ENCODE results near the gene MNX1. TPM values are rescaled to one million over a fixed set of nuclear protein-coding genes. Genes with fewer than 3 reads are reported as not detected.
A peak's percentile ranks its signal among the peaks of the same experiment; 100 is the strongest.

MNX1 gene
- total RNA-seq, 2 donors from 2014 or later: 14.3 to 39.6 TPM

DNA sequence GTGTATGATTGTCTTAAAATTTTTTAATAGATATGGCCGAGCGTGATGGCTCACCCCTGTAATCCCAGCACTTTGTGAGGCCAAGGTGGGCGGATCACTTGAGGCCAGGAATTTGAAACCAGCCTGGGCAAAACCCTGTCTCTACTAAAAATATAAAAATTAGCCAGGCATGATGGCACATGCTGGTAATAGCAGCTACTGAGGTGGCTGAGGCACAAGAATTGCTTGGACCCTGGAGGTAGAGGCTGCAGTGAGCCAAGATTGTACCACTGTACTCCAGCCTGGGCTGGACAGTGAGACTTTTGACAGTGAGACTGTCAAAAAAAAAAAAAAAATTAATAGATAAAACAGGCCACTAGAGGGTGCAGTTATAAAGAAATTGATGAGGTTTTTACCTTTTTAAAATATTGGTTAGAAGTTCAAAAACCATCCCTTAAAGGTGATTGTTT is 40.5 kb downstream of the MNX1 start:
- H3K27me3 ChIP-seq: no peaks in the 10 kb centered on the region
- WGBS, 2 donors: 38 to 56% methylated on average over 3 of the region's 3 CpGs
- H3K9me3 ChIP-seq: no peaks in the 10 kb centered on the region
- no peak overlapping the region for H3K27ac ChIP-seq
- ATAC-seq: peak; percentile 45
- no peaks in the 10 kb centered on the region for H3K4me1 ChIP-seq
- TF ChIP-seq, protein P1, sequence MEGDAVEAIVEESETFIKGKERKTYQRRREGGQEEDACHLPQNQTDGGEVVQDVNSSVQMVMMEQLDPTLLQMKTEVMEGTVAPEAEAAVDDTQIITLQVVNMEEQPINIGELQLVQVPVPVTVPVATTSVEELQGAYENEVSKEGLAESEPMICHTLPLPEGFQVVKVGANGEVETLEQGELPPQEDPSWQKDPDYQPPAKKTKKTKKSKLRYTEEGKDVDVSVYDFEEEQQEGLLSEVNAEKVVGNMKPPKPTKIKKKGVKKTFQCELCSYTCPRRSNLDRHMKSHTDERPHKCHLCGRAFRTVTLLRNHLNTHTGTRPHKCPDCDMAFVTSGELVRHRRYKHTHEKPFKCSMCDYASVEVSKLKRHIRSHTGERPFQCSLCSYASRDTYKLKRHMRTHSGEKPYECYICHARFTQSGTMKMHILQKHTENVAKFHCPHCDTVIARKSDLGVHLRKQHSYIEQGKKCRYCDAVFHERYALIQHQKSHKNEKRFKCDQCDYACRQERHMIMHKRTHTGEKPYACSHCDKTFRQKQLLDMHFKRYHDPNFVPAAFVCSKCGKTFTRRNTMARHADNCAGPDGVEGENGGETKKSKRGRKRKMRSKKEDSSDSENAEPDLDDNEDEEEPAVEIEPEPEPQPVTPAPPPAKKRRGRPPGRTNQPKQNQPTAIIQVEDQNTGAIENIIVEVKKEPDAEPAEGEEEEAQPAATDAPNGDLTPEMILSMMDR (IDR thresholded peaks at IDR 0.05): peak in 6 of 7 experiments; percentile 27 to 47 (median 38)
- TF ChIP-seq POLR2A (IDR thresholded peaks at IDR 0.05): no peak
- DNase-seq: no peak
- H3K36me3 ChIP-seq (replicated peaks in 1 of 2; ENCODE audit: insufficient read depth in 1 of 2, low read depth in 2 of 2): peaks cover 6 to 25% of the 10 kb centered on the region in 2 donors
- H3K4me3 ChIP-seq: no peak overlapping the region
- intact Hi-C loops (cut with DNase I): no loop called here

DNA sequence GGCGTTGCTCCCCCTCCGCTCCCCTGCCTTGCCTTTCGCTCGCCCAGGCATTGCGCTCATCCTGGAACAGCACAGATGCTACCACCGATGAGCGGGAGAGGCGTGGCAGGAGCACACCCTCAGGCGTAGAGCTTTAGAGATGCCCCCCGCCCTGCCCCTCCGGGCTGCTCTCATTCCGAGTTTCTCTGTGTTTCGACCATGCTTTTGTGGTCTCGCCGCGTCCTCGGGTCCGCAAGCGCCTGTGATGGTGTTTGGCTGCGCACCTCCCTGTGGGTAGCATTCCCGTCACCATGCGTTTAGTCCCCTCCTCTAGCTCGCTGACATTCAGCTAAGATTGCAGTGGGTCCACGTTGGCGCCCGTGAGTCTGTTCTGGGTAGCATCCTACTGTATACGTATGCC is 42.3 kb downstream of the MNX1 start:
- intact Hi-C loops (cut with DNase I): no loop called here
- Histone ChIP-seq H3K27ac (no peak overlapping the region), H3K36me3 (replicated peaks in 1 of 2; ENCODE audit: insufficient read depth in 1 of 2, low read depth in 2 of 2) (peaks cover 6 to 36% of the 10 kb centered on the region in 2 donors), H3K9me3 (no peaks in the 10 kb centered on the region), H3K27me3 (no peaks in the 10 kb centered on the region), H3K4me1 (no peaks in the 10 kb centered on the region), H3K4me3 (no peak overlapping the region)
- ATAC-seq: no peak
- TF ChIP-seq, protein P1 (IDR thresholded peaks at IDR 0.05): no peak
- no peak for TF ChIP-seq POLR2A (IDR thresholded peaks at IDR 0.05)
- WGBS, 2 donors: 94 to 96% methylated on average over 27 of the region's 27 CpGs
- no peak for DNase-seq

DNA sequence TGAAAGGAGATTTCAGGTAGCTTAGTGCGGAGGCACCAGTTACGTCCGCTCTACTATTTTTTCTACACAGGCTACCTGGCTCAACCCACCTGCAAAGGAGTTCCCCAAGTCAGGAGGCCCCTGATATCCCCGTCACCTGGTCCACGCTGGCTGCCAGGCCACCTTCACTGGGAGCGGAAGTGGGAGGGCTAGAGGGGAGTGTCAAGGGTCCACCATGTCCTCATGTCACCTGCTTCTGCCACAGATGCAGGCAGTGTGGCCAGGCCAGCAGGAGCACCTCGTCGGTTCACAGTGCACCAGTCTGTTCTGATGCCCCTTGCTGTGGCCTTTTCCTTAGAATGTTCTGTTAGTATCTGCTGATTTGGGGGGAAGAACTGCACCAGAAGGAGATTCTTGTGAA is 44.1 kb downstream of the MNX1 start:
- no peak overlapping the region for H3K27ac ChIP-seq
- intact Hi-C loops (cut with DNase I): no loop called here
- WGBS, 2 donors: 89 to 97% methylated on average over 8 of the region's 8 CpGs
- H3K4me3 ChIP-seq: no peak overlapping the region
- no peak for DNase-seq
- no peaks in the 10 kb centered on the region for H3K4me1 ChIP-seq
- no peaks in the 10 kb centered on the region for H3K9me3 ChIP-seq
- H3K36me3 ChIP-seq (replicated peaks in 1 of 2; ENCODE audit: insufficient read depth in 1 of 2, low read depth in 2 of 2): peaks cover 6 to 45% of the 10 kb centered on the region in 2 donors
- TF ChIP-seq, protein P1 (IDR thresholded peaks at IDR 0.05): no peak
- TF ChIP-seq POLR2A (IDR thresholded peaks at IDR 0.05): no peak
- ATAC-seq: no peak
- no peaks in the 10 kb centered on the region for H3K27me3 ChIP-seq

DNA sequence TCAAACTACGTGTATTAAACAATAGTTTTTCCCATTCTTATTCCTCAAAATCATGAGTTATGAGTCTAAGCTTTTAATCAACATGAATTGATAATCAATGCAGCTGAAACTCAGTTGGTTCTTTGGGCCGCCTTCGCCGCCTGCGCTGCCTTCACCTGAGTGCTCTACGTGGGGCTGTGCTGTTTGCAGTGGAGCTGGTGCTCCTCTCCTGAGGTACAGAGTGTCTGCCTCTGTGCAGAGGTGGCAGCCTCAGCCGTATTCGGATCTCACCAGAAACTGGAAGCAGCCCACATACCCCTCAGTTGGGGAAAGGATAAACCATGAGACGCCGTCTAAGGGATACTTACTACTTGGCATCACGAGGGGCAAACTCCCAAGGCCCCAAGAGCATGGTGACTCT is 45.5 kb downstream of the MNX1 start:
- no peaks in the 10 kb centered on the region for H3K9me3 ChIP-seq
- no peak for TF ChIP-seq POLR2A (IDR thresholded peaks at IDR 0.05)
- TF ChIP-seq, protein P1 (IDR thresholded peaks at IDR 0.05): no peak
- intact Hi-C loops (cut with DNase I): no loop called here
- H3K27me3 ChIP-seq: no peaks in the 10 kb centered on the region
- H3K36me3 ChIP-seq (replicated peaks in 1 of 2; ENCODE audit: insufficient read depth in 1 of 2, low read depth in 2 of 2): peaks cover 6 to 52% of the 10 kb centered on the region in 2 donors
- H3K4me1 ChIP-seq: no peaks in the 10 kb centered on the region
- ATAC-seq: no peak
- no peak for DNase-seq
- WGBS, 2 donors: 93 to 94% methylated on average over 11 of the region's 11 CpGs
- H3K27ac ChIP-seq: no peak overlapping the region
- no peak overlapping the region for H3K4me3 ChIP-seq

DNA sequence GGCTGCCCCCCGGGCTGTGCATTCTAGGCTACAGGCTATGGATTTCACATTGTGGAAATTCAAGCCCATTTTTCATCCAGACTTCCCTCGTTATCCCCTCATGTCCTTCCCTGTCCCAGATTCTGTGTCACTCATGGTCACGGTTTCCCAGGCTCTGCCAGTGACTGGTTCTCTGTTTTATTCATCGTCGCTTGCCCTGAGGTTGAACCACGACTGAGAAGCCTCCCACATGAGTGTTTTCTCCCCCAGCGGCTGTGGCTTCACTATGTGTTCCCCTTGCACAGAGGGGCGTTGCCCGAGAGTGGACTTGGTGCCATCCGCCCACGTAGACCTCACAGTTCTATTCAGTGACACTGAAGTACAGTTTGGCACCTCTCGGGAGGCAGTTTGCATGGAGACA is 47.0 kb downstream of the MNX1 start:
- ATAC-seq (no peak), DNase-seq (no peak)
- H3K27me3 ChIP-seq: no peaks in the 10 kb centered on the region
- no peak overlapping the region for H3K27ac ChIP-seq
- H3K9me3 ChIP-seq: no peaks in the 10 kb centered on the region
- peaks cover 6 to 59% of the 10 kb centered on the region in 2 donors for H3K36me3 ChIP-seq (replicated peaks in 1 of 2; ENCODE audit: insufficient read depth in 1 of 2, low read depth in 2 of 2)
- no peak overlapping the region for H3K4me3 ChIP-seq
- 81 to 95% methylated on average over 12 of the region's 12 CpGs for WGBS, 2 donors
- H3K4me1 ChIP-seq: no peaks in the 10 kb centered on the region
- no peak for TF ChIP-seq POLR2A (IDR thresholded peaks at IDR 0.05)
- intact Hi-C loops (cut with DNase I): no loop called here

All from body of pancreas (tissue), 4 donors.